Gastrocnemius medialis (tissue), 4 donors: ENCODE data around the gene HOMER2. TPM values are rescaled to one million over a fixed set of nuclear protein-coding genes. Genes with fewer than 3 reads are reported as not detected.
"Not testable (repeated sequence)": the region's sequence is repeated elsewhere in the genome, so short reads cannot be mapped to it uniquely, and the experiment has no call there.

Source experiments
- ATAC-seq, 2 donors: fragments of 150-250 bp; one replicate each; pipeline ENCODE4 v1.9.1; 2016
- DNase-seq, 2 donors: peaks; one replicate each; pipeline ENCODE4 v3.0.0-alpha.2; 2019
- H3K27ac ChIP-seq, 4 donors: fragments of 200-600 bp; sonication (generic); 1 replicate in 1 of 4; 2 replicates in 3 of 4; pipeline ENCODE4 v1.5.1; 2016 to 2018; ENCODE audit warnings: mild to moderate bottlenecking in 2 of 4, moderate library complexity in 1 of 4
- H3K27me3 ChIP-seq, 3 donors: fragments of 200-600 bp; sonication (generic) in 2 of 3; 1 replicate in 1 of 3; 2 replicates in 2 of 3; pipeline versions ENCODE4 v1.5.1 to v1.6.0; 2016 to 2019; ENCODE audit warnings: mild to moderate bottlenecking in 1 of 3, moderate library complexity in 1 of 3
- H3K36me3 ChIP-seq, 2 donors: fragments of 200-600 bp; sonication (generic) in 1 of 2; one replicate each; pipeline ENCODE4 v1.5.1; 2017 to 2018
- H3K4me1 ChIP-seq, 2 donors: fragments of 200-600 bp; sonication (generic) in 1 of 2; one replicate each; pipeline ENCODE4 v1.5.1; 2016 to 2017; ENCODE audit warnings: mild to moderate bottlenecking in 2 of 2
- H3K4me3 ChIP-seq, 4 donors: fragments of 200-600 bp; sonication (generic) in 3 of 4; 1 replicate in 1 of 4; 2 replicates in 3 of 4; pipeline ENCODE4 v1.5.1; 2016 to 2019; ENCODE audit warnings: mild to moderate bottlenecking in 2 of 4
- H3K9me3 ChIP-seq, 3 donors: fragments of 200-600 bp; sonication (generic) in 2 of 3; 1 replicate in 1 of 3; 2 replicates in 2 of 3; pipeline ENCODE4 v1.5.1; 2016 to 2019
- CTCF ChIP-seq, 5 experiments: fragments of 450-650 bp in 3 of 5; fragments of 200-600 bp in 2 of 5; sonication (generic) in 2 of 5; IDR thresholded peaks in 4 of 5; conservative IDR thresholded peaks in 1 of 5; 1 replicate in 4 of 5; 2 replicates in 1 of 5; pipeline ENCODE4 v1.5.1; 2016 to 2019; ENCODE audit warnings: antibody characterized with exemption in 5 of 5, mild to moderate bottlenecking in 3 of 5, moderate library complexity in 3 of 5
- POLR2A ChIP-seq, 2 donors: fragments of 450-650 bp; IDR thresholded peaks; one replicate each; pipeline ENCODE4 v1.6.1; 2017; ENCODE audit warnings: antibody characterized with exemption in 2 of 2, mild to moderate bottlenecking in 2 of 2, moderate library complexity in 2 of 2
- in situ Hi-C, 4 donors: fragments of 200-750 bp; cut with MboI; loops; one replicate each; pipeline versions ENCODE4 v1.15.0 to v1.8.0; 2017; ENCODE audit warnings: low sequenced_read_pairs in 4 of 4
- intact Hi-C: fragments of 100-400 bp; cut with DNase I; formaldehyde crosslinking; loops from one replicate; pipeline ENCODE4 v1.15.1; 2023; ENCODE audit warnings: low total_unique reads
- total RNA-seq, 4 donors: library from RNA; depleted of rRNA; stranded (reverse); fragments of >200 nt; gene quantifications; one replicate each; pipeline versions ENCODE4 v1.1.0 to v1.2.3, GENCODE V29; 2016

HOMER2 gene
- total RNA-seq, 4 donors from 2014 or later, result 51.6 to 132 (median 94.5) TPM

GRCh38 chr15:82895983-82896382, 56.5 kb downstream of the HOMER2 start:
- Histone ChIP-seq H3K36me3 (no peaks in the 10 kb centered on the region), H3K27ac (peak overlapping the region in 1 of 4 donors; percentile 5), H3K9me3 (no peaks in the 10 kb centered on the region), H3K4me3 (no peak overlapping the region), H3K4me1 (peaks cover 24 to 43% of the 10 kb centered on the region in 2 donors), H3K27me3 (no peaks in the 10 kb centered on the region)
- no peak for TF ChIP-seq POLR2A (IDR thresholded peaks at IDR 0.05)
- no peak for TF ChIP-seq CTCF (IDR thresholded peaks at IDR 0.05 in 4 of 5, conservative IDR thresholded peaks at IDR 0.05 in 1 of 5)
- intact Hi-C loops, result no loop called here
- in situ Hi-C loops, result no loop called here
- ATAC-seq, result no peak
- no peak for DNase-seq

- H3K4me1 ChIP-seq, result peaks cover 34 to 38% of the 10 kb centered on the region in 2 donors
- H3K36me3 ChIP-seq, result no peaks in the 10 kb centered on the region
- DNase-seq (no peak), ATAC-seq (no peak)
- no peak overlapping the region for H3K4me3 ChIP-seq
- intact Hi-C loops (no loop called here), in situ Hi-C loops (no loop called here)
- H3K9me3 ChIP-seq, result no peaks in the 10 kb centered on the region
- H3K27ac ChIP-seq, result peak overlapping the region in 1 of 4 donors; percentile 5
- H3K27me3 ChIP-seq, result no peaks in the 10 kb centered on the region
- no peak for TF ChIP-seq POLR2A (IDR thresholded peaks at IDR 0.05)
- no peak for TF ChIP-seq CTCF (IDR thresholded peaks at IDR 0.05 in 4 of 5, conservative IDR thresholded peaks at IDR 0.05 in 1 of 5)
Measured at GRCh38 chr15:82894971-82895520, 57.5 kb downstream of the HOMER2 start.

- H3K36me3 ChIP-seq, ATAC-seq, intact Hi-C loops, H3K9me3 ChIP-seq, DNase-seq, H3K27ac ChIP-seq, H3K27me3 ChIP-seq, in situ Hi-C loops, H3K4me3 ChIP-seq: not testable (repeated sequence)
- peaks cover 26 to 33% of the 10 kb centered on the region in 2 donors for H3K4me1 ChIP-seq
Measured at GRCh38 chr15:82893473-82893872, 59.0 kb downstream of the HOMER2 start.

DNA sequence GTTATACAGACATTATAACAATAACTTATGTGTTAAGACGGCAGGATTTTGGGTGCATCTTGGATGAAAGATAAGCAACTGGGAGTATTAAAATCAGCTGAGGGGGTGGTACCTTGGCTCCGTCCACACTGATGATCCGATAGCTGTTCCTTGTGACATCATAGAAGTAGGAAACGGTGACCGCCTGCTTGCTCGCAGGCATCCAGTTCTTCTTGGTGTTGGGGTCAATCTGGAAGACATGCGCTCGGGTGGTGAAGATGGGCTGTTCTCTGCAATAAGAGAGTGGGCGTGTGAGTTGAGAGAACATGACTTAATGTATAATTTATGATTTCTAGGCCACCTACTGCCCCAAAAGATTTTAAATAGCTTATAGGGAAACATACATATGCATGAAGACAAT, 59.9 kb downstream of the HOMER2 start:
- TF ChIP-seq CTCF (IDR thresholded peaks at IDR 0.05 in 4 of 5, conservative IDR thresholded peaks at IDR 0.05 in 1 of 5), result no peak
- TF ChIP-seq POLR2A (IDR thresholded peaks at IDR 0.05), result no peak
- in situ Hi-C loops, result no loop called here

GRCh38 chr15:82890995-82891390, 61.5 kb downstream of the HOMER2 start:
- H3K4me1 ChIP-seq, result peaks cover 20 to 26% of the 10 kb centered on the region in 2 donors
- H3K9me3 ChIP-seq, result no peaks in the 10 kb centered on the region
- H3K27ac ChIP-seq, result peak overlapping the region; percentile 44 to 77 (median 64)
- H3K36me3 ChIP-seq, result no peaks in the 10 kb centered on the region
- H3K4me3 ChIP-seq, result no peak overlapping the region
- no peak for DNase-seq
- intact Hi-C loops (no loop called here), in situ Hi-C loops (no loop called here)
- peak in 1 of 2 donors; percentile 21 for ATAC-seq
- TF ChIP-seq CTCF (IDR thresholded peaks at IDR 0.05 in 4 of 5, conservative IDR thresholded peaks at IDR 0.05 in 1 of 5), result no peak
- no peak for TF ChIP-seq POLR2A (IDR thresholded peaks at IDR 0.05)
- no peaks in the 10 kb centered on the region for H3K27me3 ChIP-seq

More for the DNA sequence above, 59.9 kb downstream of the HOMER2 start:
- no peak for DNase-seq
- H3K27ac ChIP-seq, result no peak overlapping the region
- H3K27me3 ChIP-seq, result no peaks in the 10 kb centered on the region
- no peaks in the 10 kb centered on the region for H3K9me3 ChIP-seq
- intact Hi-C loops, result no loop called here
- peaks cover 20 to 26% of the 10 kb centered on the region in 2 donors for H3K4me1 ChIP-seq
- H3K36me3 ChIP-seq, result no peaks in the 10 kb centered on the region
- H3K4me3 ChIP-seq, result no peak overlapping the region
- no peak for ATAC-seq
